OCI-LY3 (cell line): ENCODE data around the gene ASMTL.

Source experiments
- CTCF ChIP-seq: fragments of 200-600, 300-600 bp; sonication (generic); IDR thresholded peaks from 2 replicates; pipeline ENCODE4 v1.5.1; 2014; ENCODE audit warnings: antibody characterized with exemption, low read length, low read depth
- EZH2phosphoT487 ChIP-seq: fragments of 200-600 bp; shearing (Covaris generic); IDR thresholded peaks from 2 replicates; pipeline ENCODE4 v1.6.1; 2018; ENCODE audit warnings: antibody characterized with exemption, mixed run types, low read depth

GRCh38 chrX:1418901-1419544 is 33.7 kb downstream of the ASMTL start:
- no peak for TF ChIP-seq CTCF
- no peak for TF ChIP-seq EZH2phosphoT487
